Body of pancreas (tissue), 4 donors: ENCODE results near the gene RIMBP2.

Source experiments
- POLR2A ChIP-seq, 3 donors: fragments of 450-650 bp; IDR thresholded peaks; one replicate each; pipeline ENCODE4 v1.6.1; 2016; ENCODE audit warnings: antibody characterized with exemption in 3 of 3, mild to moderate bottlenecking in 2 of 3
- TF ChIP-seq, protein P1 (sequence below), 7 experiments: fragments of 450-650 bp in 4 of 7; fragments of 200-600 bp in 3 of 7; sonication (generic) in 3 of 7; IDR thresholded peaks; one replicate each; pipeline ENCODE4 v1.5.1; 2016 to 2019; ENCODE audit warnings: antibody characterized with exemption in 7 of 7

GRCh38 chr12:130765186-130765659 is 49.1 kb upstream of the RIMBP2 start:
- TF ChIP-seq, protein P1, sequence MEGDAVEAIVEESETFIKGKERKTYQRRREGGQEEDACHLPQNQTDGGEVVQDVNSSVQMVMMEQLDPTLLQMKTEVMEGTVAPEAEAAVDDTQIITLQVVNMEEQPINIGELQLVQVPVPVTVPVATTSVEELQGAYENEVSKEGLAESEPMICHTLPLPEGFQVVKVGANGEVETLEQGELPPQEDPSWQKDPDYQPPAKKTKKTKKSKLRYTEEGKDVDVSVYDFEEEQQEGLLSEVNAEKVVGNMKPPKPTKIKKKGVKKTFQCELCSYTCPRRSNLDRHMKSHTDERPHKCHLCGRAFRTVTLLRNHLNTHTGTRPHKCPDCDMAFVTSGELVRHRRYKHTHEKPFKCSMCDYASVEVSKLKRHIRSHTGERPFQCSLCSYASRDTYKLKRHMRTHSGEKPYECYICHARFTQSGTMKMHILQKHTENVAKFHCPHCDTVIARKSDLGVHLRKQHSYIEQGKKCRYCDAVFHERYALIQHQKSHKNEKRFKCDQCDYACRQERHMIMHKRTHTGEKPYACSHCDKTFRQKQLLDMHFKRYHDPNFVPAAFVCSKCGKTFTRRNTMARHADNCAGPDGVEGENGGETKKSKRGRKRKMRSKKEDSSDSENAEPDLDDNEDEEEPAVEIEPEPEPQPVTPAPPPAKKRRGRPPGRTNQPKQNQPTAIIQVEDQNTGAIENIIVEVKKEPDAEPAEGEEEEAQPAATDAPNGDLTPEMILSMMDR (IDR thresholded peaks at IDR 0.05), result no peak
- no peak for TF ChIP-seq POLR2A (IDR thresholded peaks at IDR 0.05)
